Stimulated activated naive B cell treated with anti-CD40 and anti-IgM and Interleukin-4, amounts not matched to agents 10 μg/mL and 1 μg/mL and 100 μg/mL, for 72 hours (primary cell): ENCODE measurements around the gene CLEC3B.
"Not testable (repeated sequence)": the region's sequence is repeated elsewhere in the genome, so short reads cannot be mapped to it uniquely, and the experiment has no call there.

Experiments
- ATAC-seq, 2 donors: fragments of 150-1000 bp; cut with Tn5 transposase; replicated peaks; 2 replicates each; pipeline ENCODE4 v1.10.0; 2021; ENCODE audit warnings: moderate library complexity in 1 of 2
- DNase-seq: peaks from one replicate; pipeline ENCODE4 v3.0.0; 2021
- H3K27ac Mint-ChIP-seq: one replicate; pipeline ENCODE4 v1.8.0; 2022; ENCODE audit warnings: mild to moderate bottlenecking, mixed read lengths
- H3K27me3 Mint-ChIP-seq, 2 donors: one replicate each; pipeline ENCODE4 v1.8.0; 2022; ENCODE audit warnings: mixed read lengths in 2 of 2
- H3K36me3 Mint-ChIP-seq, 2 donors: one replicate each; pipeline ENCODE4 v1.8.0; 2022; ENCODE audit warnings: mixed read lengths in 2 of 2, mild to moderate bottlenecking in 1 of 2
- H3K4me1 Mint-ChIP-seq, 2 donors: one replicate each; pipeline ENCODE4 v1.8.0; 2022; ENCODE audit warnings: mixed read lengths in 2 of 2, mild to moderate bottlenecking in 1 of 2
- H3K4me3 Mint-ChIP-seq, 2 donors: one replicate each; pipeline ENCODE4 v1.8.0; 2022; ENCODE audit warnings: mild to moderate bottlenecking in 2 of 2, mixed read lengths in 2 of 2, moderate library complexity in 1 of 2
- H3K9me3 Mint-ChIP-seq, 2 donors: one replicate each; pipeline ENCODE4 v1.8.0; 2022; ENCODE audit warnings: mixed read lengths in 2 of 2, mild to moderate bottlenecking in 1 of 2

Gene CLEC3B

GRCh38 chr3:45026038-45026437 lies at the start of gene CLEC3B:
Gene CLEC3B (plus strand): TSS chr3:45026303. CDS start chr3:45026363, 60 bp downstream.
- H3K36me3 Mint-ChIP-seq = peaks cover 2 to 7% of the 10 kb centered on the region in 2 donors
- peaks cover 0 to 2% of the 10 kb centered on the region in 2 donors for H3K4me1 Mint-ChIP-seq
- no peak within 1 kb of the TSS for H3K4me3 Mint-ChIP-seq
- H3K27ac Mint-ChIP-seq = no peak within 1 kb of the TSS
- no peak for DNase-seq
- peaks cover 11 to 16% of the 10 kb centered on the region in 2 donors for H3K27me3 Mint-ChIP-seq
- no peaks in the 10 kb centered on the region for H3K9me3 Mint-ChIP-seq
- ATAC-seq = no peak

DNA sequence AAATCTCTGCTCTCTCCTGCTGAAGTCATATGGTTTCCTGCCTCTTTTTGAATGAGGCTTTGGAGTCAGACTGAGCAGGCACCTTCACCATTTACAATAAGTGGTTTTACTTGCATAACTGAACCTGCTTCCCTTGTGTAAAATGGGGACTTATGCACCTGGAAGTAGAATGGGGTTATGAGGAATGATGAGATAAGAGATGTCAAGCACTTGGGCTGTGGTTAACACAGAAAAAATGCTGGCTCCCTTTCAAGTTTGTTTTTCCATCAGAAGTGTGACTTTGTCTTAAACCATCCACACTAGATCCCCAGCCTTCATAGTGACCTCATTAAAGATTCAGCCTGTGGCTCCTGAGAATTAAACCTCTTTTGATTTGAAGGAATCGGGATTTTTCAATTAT lies 44.9 kb upstream of the CLEC3B start:
- Mint-ChIP-seq H3K9me3 (no peaks in the 10 kb centered on the region), H3K27me3 (no peaks in the 10 kb centered on the region), H3K4me1 (peaks cover 38 to 71% of the 10 kb centered on the region in 2 donors), H3K36me3 (peaks cover 16 to 22% of the 10 kb centered on the region in 2 donors), H3K4me3 (no peak overlapping the region), H3K27ac (peak overlapping the region; percentile 25)
- no peak for DNase-seq
- no peak for ATAC-seq

DNA sequence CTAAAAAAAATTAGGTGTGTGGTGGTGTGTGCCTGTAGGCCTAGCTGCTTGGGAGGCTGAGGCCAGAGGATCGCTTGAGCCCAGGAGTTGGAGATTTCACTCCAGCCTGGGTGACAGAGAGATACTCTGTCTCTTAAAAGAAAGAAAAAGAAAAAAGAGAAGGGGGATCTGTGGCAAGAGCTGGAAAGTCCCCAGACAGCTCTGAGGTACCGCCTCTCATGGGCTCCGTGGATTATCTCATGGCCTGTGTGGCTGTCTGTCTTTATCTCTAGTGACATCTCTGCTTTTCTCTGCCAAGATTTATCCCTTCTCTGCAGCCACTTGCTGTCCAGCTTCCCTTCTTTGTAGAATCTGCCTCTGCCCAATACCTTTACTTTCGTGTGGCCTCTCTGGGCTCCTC lies 44.4 kb upstream of the CLEC3B start:
- no peak overlapping the region for H3K4me3 Mint-ChIP-seq
- H3K27ac Mint-ChIP-seq = peak overlapping the region; percentile 69
- H3K9me3 Mint-ChIP-seq = no peaks in the 10 kb centered on the region
- peaks cover 16 to 18% of the 10 kb centered on the region in 2 donors for H3K36me3 Mint-ChIP-seq
- H3K27me3 Mint-ChIP-seq = no peaks in the 10 kb centered on the region
- no peak for DNase-seq
- H3K4me1 Mint-ChIP-seq = peaks cover 40 to 66% of the 10 kb centered on the region in 2 donors
- ATAC-seq = peak; percentile 73

DNA sequence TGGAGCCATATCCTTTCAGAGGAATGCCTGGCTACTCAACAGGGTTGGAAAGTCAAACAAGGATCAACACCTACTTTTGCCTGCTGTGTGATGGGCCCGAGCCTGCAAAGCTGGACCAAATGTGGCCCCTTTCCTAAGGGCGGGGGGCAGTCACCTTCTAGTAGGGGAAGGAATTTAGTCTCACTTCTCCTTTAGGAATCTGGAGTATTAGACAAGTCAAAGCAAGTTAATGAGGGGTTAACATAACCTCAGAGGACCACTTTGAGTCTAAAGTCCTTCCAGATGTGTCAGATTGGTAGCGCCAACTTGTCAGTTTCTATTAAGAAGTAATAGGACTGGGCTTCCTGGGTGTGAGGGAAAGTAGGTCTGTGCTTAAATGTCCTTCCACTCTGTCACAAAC lies 43.3 kb upstream of the CLEC3B start:
- H3K36me3 Mint-ChIP-seq = peaks cover 16 to 18% of the 10 kb centered on the region in 2 donors
- H3K4me1 Mint-ChIP-seq = peaks cover 37 to 63% of the 10 kb centered on the region in 2 donors
- H3K27ac Mint-ChIP-seq = no peak overlapping the region
- H3K4me3 Mint-ChIP-seq = no peak overlapping the region
- ATAC-seq = no peak
- H3K27me3 Mint-ChIP-seq = no peaks in the 10 kb centered on the region
- DNase-seq = no peak
- no peaks in the 10 kb centered on the region for H3K9me3 Mint-ChIP-seq

- ATAC-seq (no peak), DNase-seq (no peak)
- H3K4me1 Mint-ChIP-seq = peaks cover 33 to 57% of the 10 kb centered on the region in 2 donors
- no peak overlapping the region for H3K4me3 Mint-ChIP-seq
- no peaks in the 10 kb centered on the region for H3K9me3 Mint-ChIP-seq
- no peaks in the 10 kb centered on the region for H3K27me3 Mint-ChIP-seq
- no peak overlapping the region for H3K27ac Mint-ChIP-seq
- H3K36me3 Mint-ChIP-seq = peaks cover 14 to 16% of the 10 kb centered on the region in 2 donors
Observed at GRCh38 chr3:44983484-44983941, 42.6 kb upstream of the CLEC3B start.

DNA sequence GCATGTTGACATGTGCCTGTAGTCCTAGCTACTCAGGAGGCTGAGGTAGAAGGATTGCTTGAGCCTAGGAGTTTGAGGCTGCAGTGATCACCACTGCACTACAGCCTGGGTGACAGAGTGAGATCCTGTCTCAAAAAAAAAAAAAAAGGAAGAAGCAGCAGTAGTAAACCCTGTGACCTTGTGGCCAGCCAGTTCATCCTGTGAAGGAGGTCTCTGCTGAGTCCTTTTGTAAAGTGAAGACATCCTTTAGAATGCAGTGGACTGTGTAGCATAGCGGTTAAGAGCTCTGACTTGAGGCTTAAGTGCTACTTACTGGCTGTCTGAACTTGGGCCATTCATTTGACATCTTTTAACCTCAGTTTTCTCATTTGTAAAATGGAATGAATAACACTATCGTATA lies 41.8 kb upstream of the CLEC3B start:
- no peak overlapping the region for H3K4me3 Mint-ChIP-seq
- ATAC-seq (no peak), DNase-seq (no peak)
- peaks cover 34 to 55% of the 10 kb centered on the region in 2 donors for H3K4me1 Mint-ChIP-seq
- peaks cover 15 to 20% of the 10 kb centered on the region in 2 donors for H3K36me3 Mint-ChIP-seq
- no peaks in the 10 kb centered on the region for H3K27me3 Mint-ChIP-seq
- H3K27ac Mint-ChIP-seq = no peak overlapping the region
- H3K9me3 Mint-ChIP-seq = no peaks in the 10 kb centered on the region

DNA sequence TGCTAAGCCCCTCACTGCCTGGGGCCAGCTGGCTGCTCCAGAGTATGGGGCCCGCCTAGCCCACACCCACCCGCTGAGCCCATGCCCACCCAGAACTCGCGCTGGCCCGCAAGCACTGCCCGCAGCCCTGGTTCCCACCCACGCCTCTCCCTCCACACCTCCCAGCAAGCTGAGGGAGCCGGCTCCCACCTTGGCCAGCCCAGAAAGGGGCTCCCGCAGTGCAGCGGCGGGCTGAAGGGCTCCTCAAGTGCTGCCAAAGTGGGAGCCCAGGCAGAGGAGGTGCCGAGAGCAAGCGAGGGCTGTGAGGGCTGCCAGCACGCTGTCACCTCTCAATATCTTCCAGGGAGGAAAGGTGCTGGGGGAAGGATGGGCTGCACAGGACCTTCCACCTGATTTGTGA lies 39.8 kb upstream of the CLEC3B start:
- peaks cover 25 to 37% of the 10 kb centered on the region in 2 donors for H3K4me1 Mint-ChIP-seq

DNA sequence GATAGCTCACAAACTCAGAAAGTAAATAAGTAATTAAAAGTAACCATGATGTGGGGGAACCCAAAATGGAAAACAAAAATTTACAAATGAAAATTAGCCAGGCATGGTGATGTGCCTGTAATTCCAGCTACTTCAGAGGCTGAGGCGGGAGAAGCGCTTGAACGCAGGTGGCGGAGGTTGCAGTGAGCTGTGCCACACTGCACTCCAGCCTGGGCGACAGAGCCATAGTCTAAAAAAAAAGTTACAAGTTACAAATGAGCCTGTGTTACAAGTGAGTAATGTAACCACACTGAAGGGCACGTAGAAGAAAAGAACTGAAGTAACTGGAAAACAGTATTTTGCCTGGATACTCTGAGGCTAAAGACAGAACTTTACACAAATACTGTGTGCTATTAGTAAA lies 38.8 kb upstream of the CLEC3B start:
- Mint-ChIP-seq H3K36me3 (peaks cover 30 to 37% of the 10 kb centered on the region in 2 donors), H3K4me3 (no peak overlapping the region), H3K27ac (no peak overlapping the region), H3K27me3 (no peaks in the 10 kb centered on the region), H3K4me1 (peaks cover 16 to 27% of the 10 kb centered on the region in 2 donors), H3K9me3 (no peaks in the 10 kb centered on the region)
- no peak for DNase-seq
- ATAC-seq = no peak

More for the DNA sequence above, 39.8 kb upstream of the CLEC3B start:
- peaks cover 20 to 28% of the 10 kb centered on the region in 2 donors for H3K36me3 Mint-ChIP-seq
- not testable (repeated sequence) for DNase-seq, ATAC-seq, H3K27me3 Mint-ChIP-seq, H3K4me3 Mint-ChIP-seq, H3K27ac Mint-ChIP-seq, H3K9me3 Mint-ChIP-seq

GRCh38 chr3:44988073-44988472 lies 38.0 kb upstream of the CLEC3B start:
- peaks cover 36 to 43% of the 10 kb centered on the region in 2 donors for H3K36me3 Mint-ChIP-seq
- ATAC-seq (no peak), DNase-seq (no peak)
- H3K27me3 Mint-ChIP-seq = no peaks in the 10 kb centered on the region
- H3K4me3 Mint-ChIP-seq = no peak overlapping the region
- H3K9me3 Mint-ChIP-seq = no peaks in the 10 kb centered on the region
- H3K27ac Mint-ChIP-seq = no peak overlapping the region
- H3K4me1 Mint-ChIP-seq = peaks cover 14 to 20% of the 10 kb centered on the region in 2 donors

- H3K27ac Mint-ChIP-seq = no peak overlapping the region
- no peaks in the 10 kb centered on the region for H3K9me3 Mint-ChIP-seq
- no peaks in the 10 kb centered on the region for H3K27me3 Mint-ChIP-seq
- H3K4me3 Mint-ChIP-seq = no peak overlapping the region
- peaks cover 13 to 14% of the 10 kb centered on the region in 2 donors for H3K4me1 Mint-ChIP-seq
- peaks cover 38 to 51% of the 10 kb centered on the region in 2 donors for H3K36me3 Mint-ChIP-seq
- ATAC-seq = no peak
- no peak for DNase-seq
Observed at GRCh38 chr3:44989141-44989540, 37.0 kb upstream of the CLEC3B start.

DNA sequence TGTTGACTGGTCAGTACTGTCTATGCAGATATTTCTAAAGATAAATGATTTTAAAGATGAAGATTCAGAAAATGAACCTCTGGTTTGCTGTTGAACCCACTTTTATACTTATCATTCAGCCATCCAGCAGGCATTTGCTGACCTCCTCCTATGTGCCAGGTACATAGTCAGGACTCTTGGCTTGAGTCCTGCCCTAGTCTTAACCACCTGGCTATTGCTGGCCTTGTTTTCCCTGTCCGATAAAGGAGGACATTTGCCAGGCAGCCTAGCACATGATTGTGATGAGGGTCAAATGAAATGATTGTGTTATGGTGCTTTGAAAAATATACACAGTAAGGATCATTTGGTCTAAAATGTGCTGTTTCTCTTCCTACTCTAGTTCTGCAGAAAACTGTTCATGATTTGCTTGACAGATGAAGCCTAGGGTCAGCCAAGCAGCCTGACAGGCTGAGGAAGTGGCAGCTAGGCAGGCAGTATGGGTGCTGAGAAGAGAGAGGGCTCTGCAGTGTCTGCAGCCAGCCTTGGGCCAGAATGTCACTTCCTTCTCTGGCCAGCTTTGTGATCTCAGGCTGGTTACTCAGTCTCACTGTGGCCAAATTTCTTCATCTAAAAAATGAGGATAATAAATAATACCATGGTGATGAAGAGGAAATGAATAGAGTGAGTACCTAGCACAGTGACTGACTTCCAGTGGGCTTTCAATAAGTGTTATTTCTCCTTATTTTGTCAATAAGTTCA lies 36.3 kb upstream of the CLEC3B start:
- no peaks in the 10 kb centered on the region for H3K27me3 Mint-ChIP-seq
- no peak for ATAC-seq
- H3K36me3 Mint-ChIP-seq = peaks cover 40 to 56% of the 10 kb centered on the region in 2 donors
- H3K27ac Mint-ChIP-seq = no peak overlapping the region
- no peak for DNase-seq
- H3K9me3 Mint-ChIP-seq = no peaks in the 10 kb centered on the region
- no peak overlapping the region for H3K4me3 Mint-ChIP-seq
- peaks cover 12 to 13% of the 10 kb centered on the region in 2 donors for H3K4me1 Mint-ChIP-seq

GRCh38 chr3:44991326-44991725 lies 34.8 kb upstream of the CLEC3B start:
- no peak for ATAC-seq
- H3K4me1 Mint-ChIP-seq = peaks cover 12 to 14% of the 10 kb centered on the region in 2 donors

GRCh38 chr3:44992555-44993470 lies 33.3 kb upstream of the CLEC3B start:
- Mint-ChIP-seq H3K9me3 (no peaks in the 10 kb centered on the region), H3K36me3 (peaks cover 36 to 65% of the 10 kb centered on the region in 2 donors), H3K27me3 (no peaks in the 10 kb centered on the region), H3K4me1 (peaks cover 10 to 11% of the 10 kb centered on the region in 2 donors), H3K4me3 (no peak overlapping the region), H3K27ac (no peak overlapping the region)
- ATAC-seq = no peak
- DNase-seq = no peak

More at GRCh38 chr3:44991326-44991725, 34.8 kb upstream of the CLEC3B start:
- Mint-ChIP-seq H3K27me3 (no peaks in the 10 kb centered on the region), H3K4me3 (no peak overlapping the region), H3K27ac (no peak overlapping the region), H3K36me3 (peaks cover 36 to 58% of the 10 kb centered on the region in 2 donors), H3K9me3 (no peaks in the 10 kb centered on the region)
- DNase-seq = no peak

GRCh38 chr3:44993471-44994205 lies 32.5 kb upstream of the CLEC3B start:
- Mint-ChIP-seq H3K4me3 (no peak overlapping the region), H3K27ac (no peak overlapping the region), H3K4me1 (peaks cover 10 to 11% of the 10 kb centered on the region in 2 donors), H3K27me3 (no peaks in the 10 kb centered on the region), H3K36me3 (peaks cover 36 to 64% of the 10 kb centered on the region in 2 donors), H3K9me3 (no peaks in the 10 kb centered on the region)
- no peak for DNase-seq
- ATAC-seq = no peak
